Activated CD4-positive, alpha-beta T cell treated with anti-CD3 and anti-CD28 coated beads, Interleukin-2, amount 10 ng/mL, durations not matched to agents 7 days and 5 days (primary cell): ENCODE results near the gene APOBEC3B. TPM values are rescaled to one million over a fixed set of nuclear protein-coding genes. Genes with fewer than 3 reads are reported as not detected.
A peak's percentile ranks its signal among the peaks of the same experiment; 100 is the strongest.
"Not testable (repeated sequence)": the region's sequence is repeated elsewhere in the genome, so short reads cannot be mapped to it uniquely, and the experiment has no call there.

Source experiments
- CTCF ChIA-PET: fragments of 350-600 bp; sonication (Branson Sonifier 250); formaldehyde crosslinking; loops from one replicate; lab custom pipeline; 2021; ENCODE audit warnings: antibody characterized with exemption; lab: Charles Lee
- POLR2A ChIA-PET: fragments of 350-600 bp; sonication (Branson Sonifier 250); formaldehyde crosslinking; loops from one replicate; lab custom pipeline; 2021; ENCODE audit warnings: antibody characterized with exemption; lab: Charles Lee
- DNase-seq: peaks from one replicate; pipeline ENCODE4 v3.0.0-alpha.2; 2020
- H3K27ac Mint-ChIP-seq: one replicate; pipeline ENCODE4 v1.8.0; 2021; ENCODE audit warnings: mild to moderate bottlenecking, moderate library complexity, mixed read lengths
- H3K27me3 Mint-ChIP-seq: one replicate; pipeline ENCODE4 v1.8.0; 2021; ENCODE audit warnings: mixed read lengths
- H3K36me3 Mint-ChIP-seq: one replicate; pipeline ENCODE4 v1.8.0; 2021; ENCODE audit warnings: low read depth, mixed read lengths
- H3K4me1 Mint-ChIP-seq: one replicate; pipeline ENCODE4 v1.8.0; 2021; ENCODE audit warnings: mixed read lengths
- H3K4me3 Mint-ChIP-seq: one replicate; pipeline ENCODE4 v1.8.0; 2021; ENCODE audit warnings: mild to moderate bottlenecking, moderate library complexity, mixed read lengths
- H3K9me3 Mint-ChIP-seq: one replicate; pipeline ENCODE4 v1.8.0; 2021; ENCODE audit warnings: mixed read lengths
- total RNA-seq, 2 experiments: library from RNA; stranded (reverse); gene quantifications; one replicate each; pipeline ENCODE4 v1.2.3, GENCODE V29; 2021

Gene APOBEC3B
- total RNA-seq, 2 experiments from 2014 or later = 8.7 to 8.8 TPM

DNA sequence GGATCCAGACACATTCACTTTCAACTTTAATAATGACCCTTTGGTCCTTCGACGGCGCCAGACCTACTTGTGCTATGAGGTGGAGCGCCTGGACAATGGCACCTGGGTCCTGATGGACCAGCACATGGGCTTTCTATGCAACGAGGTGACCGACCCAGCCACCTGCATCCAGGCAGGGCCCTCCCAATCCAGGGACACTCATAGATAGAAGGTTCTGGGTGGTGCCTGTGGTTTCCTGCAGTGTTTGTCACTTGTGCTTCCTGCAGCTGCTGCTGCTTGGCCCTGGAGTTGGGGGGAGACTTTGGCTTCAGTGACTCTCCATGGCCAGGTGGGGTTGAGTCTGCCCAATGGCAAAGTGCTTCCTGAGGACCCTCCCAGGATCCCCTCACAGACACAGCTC is 7.3 kb downstream of the APOBEC3B start:
- DNase-seq = peak; percentile 39
- Mint-ChIP-seq H3K36me3 (peaks cover 4% of the 10 kb centered on the region), H3K27me3 (peaks cover 4% of the 10 kb centered on the region), H3K9me3 (peaks cover 2% of the 10 kb centered on the region), H3K27ac (peak overlapping the region; percentile 88), H3K4me1 (peaks cover 64% of the 10 kb centered on the region), H3K4me3 (no peak overlapping the region)
- ChIA-PET POLR2A (no interaction called here), CTCF (no interaction called here)

DNA sequence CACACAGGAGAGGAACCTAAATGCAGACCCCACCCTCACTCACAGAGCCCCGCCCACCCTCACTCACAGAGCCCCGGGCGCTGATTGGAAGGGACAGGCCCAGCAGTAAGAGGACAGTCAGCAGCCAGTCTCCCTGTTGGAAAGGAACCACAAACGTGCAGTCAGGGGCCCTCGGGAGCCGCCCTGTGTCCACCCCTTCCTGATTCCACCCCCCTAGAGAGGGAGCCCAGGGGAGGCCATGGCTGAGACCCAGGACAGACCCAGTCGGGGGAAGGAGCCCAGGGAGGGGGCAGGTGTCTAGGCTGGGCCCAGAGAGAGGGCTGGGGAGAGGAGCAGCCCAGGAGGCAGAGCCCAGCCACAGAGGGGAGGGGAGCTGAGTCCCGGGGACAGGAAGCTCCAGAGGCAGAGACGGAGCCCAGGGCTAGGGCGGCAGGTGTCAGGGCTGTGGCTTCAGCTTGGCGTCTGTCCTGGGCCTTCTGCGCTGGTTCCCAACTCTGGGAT is 10.8 kb downstream of the APOBEC3B start:
- H3K36me3 Mint-ChIP-seq, H3K9me3 Mint-ChIP-seq, H3K4me3 Mint-ChIP-seq, POLR2A ChIA-PET, H3K27ac Mint-ChIP-seq, DNase-seq: not testable (repeated sequence)
- CTCF ChIA-PET = interaction anchor here (0.9 kb wide), 1 partner anchor 11 kb away, joined by 4 read pairs; no protein-coding TSS in a partner anchor
- peaks cover 14% of the 10 kb centered on the region for H3K27me3 Mint-ChIP-seq
- peaks cover 34% of the 10 kb centered on the region for H3K4me1 Mint-ChIP-seq

DNA sequence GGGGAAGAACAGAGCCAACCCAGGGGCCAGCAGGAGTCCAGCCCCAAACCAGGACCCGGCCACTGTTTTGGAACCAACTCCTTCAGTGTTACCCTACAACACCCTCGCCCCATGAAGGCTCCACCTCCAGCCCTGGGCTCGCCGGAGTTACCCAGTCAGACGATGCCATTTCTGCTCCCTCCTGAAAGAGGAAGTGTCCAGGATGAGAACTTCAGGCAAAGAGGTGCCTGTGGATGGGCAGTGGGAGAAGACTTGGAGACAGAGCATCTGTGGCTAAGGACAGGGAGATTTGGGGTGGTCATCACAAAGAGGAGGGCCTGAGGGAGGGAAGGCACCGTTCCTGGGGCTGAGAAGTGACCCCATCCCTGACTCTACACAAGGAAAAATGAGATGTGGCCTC is 14.0 kb downstream of the APOBEC3B start:
- ChIA-PET POLR2A (no interaction called here), CTCF (interaction anchor here (1.0 to 1.3 kb wide), 2 partner anchors 126 to 227 kb away, joined by 3 to 4 read pairs; no protein-coding TSS in a partner anchor)

GRCh38 chr22:38997518-38997917 is 15.4 kb downstream of the APOBEC3B start:
- Mint-ChIP-seq H3K4me3 (no peak overlapping the region), H3K27me3 (peaks cover 21% of the 10 kb centered on the region), H3K36me3 (no peaks in the 10 kb centered on the region), H3K27ac (no peak overlapping the region), H3K4me1 (peaks cover 12% of the 10 kb centered on the region), H3K9me3 (peaks cover 5% of the 10 kb centered on the region)
- no peak for DNase-seq
- ChIA-PET CTCF (no interaction called here), POLR2A (no interaction called here)

More for the DNA sequence above, 14.0 kb downstream of the APOBEC3B start:
- Mint-ChIP-seq H3K9me3 (peaks cover 5% of the 10 kb centered on the region), H3K4me3 (no peak overlapping the region), H3K4me1 (peaks cover 11% of the 10 kb centered on the region), H3K36me3 (no peaks in the 10 kb centered on the region), H3K27me3 (peaks cover 21% of the 10 kb centered on the region), H3K27ac (no peak overlapping the region)
- no peak for DNase-seq

GRCh38 chr22:39003165-39003638 is 21.1 kb downstream of the APOBEC3B start:
- no peaks in the 10 kb centered on the region for H3K36me3 Mint-ChIP-seq
- peak overlapping the region; percentile 41 for H3K27ac Mint-ChIP-seq
- DNase-seq = peak; percentile 80
- H3K4me3 Mint-ChIP-seq = no peak overlapping the region
- peaks cover 6% of the 10 kb centered on the region for H3K27me3 Mint-ChIP-seq
- POLR2A ChIA-PET = interaction anchor here (0.8 kb wide), 1 partner anchor 19 kb away, joined by 3 read pairs; no protein-coding TSS in a partner anchor
- peaks cover 2% of the 10 kb centered on the region for H3K9me3 Mint-ChIP-seq
- H3K4me1 Mint-ChIP-seq = peaks cover 14% of the 10 kb centered on the region
- CTCF ChIA-PET = interaction anchor here (0.5 to 7.0 kb wide), 24 partner anchors 10 to 1264 kb away, joined by 3 to 51 read pairs (median 4); partner anchors contain the start of genes APOBEC3B, APOBEC3C and CBX6

DNA sequence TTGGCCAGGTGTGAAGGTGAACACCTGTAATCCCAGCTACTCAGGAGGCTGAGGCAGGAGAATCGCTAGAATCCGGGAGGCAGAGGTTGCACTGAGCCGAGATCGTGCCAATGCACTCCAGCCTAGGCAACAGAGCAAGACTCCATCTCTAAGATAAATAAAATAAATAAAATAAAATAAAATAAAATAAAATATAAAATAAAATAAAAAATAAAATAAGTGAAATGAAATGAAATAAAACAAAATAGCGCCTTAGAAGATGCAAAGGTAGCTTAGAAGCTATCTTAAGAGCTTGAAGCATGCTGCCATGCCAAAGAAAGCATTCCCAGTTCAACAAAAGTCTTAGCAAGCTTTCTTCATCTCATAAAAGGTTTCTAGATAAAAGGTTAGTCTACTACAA is 25.0 kb downstream of the APOBEC3B start:
- peaks cover 17% of the 10 kb centered on the region for H3K4me1 Mint-ChIP-seq
- POLR2A ChIA-PET = no interaction called here
- H3K4me3 Mint-ChIP-seq = no peak overlapping the region
- CTCF ChIA-PET = interaction anchor here (0.9 to 7.0 kb wide), 2 partner anchors 52 to 137 kb away, joined by 3 to 51 read pairs; partner anchors contain the start of gene CBX6
- H3K27ac Mint-ChIP-seq = no peak overlapping the region
- H3K36me3 Mint-ChIP-seq = no peaks in the 10 kb centered on the region
- peaks cover 2% of the 10 kb centered on the region for H3K27me3 Mint-ChIP-seq
- no peaks in the 10 kb centered on the region for H3K9me3 Mint-ChIP-seq
- no peak for DNase-seq

- CTCF ChIA-PET = interaction anchor here (0.6 to 7.0 kb wide), 2 partner anchors 138 to 1115 kb away, joined by 5 to 51 read pairs; partner anchors contain the start of gene CBX6
- H3K9me3 Mint-ChIP-seq, DNase-seq, POLR2A ChIA-PET, H3K27me3 Mint-ChIP-seq, H3K4me3 Mint-ChIP-seq, H3K36me3 Mint-ChIP-seq, H3K27ac Mint-ChIP-seq: not testable (repeated sequence)
- H3K4me1 Mint-ChIP-seq = peaks cover 15% of the 10 kb centered on the region
Observed at GRCh38 chr22:39008271-39008850, 26.2 kb downstream of the APOBEC3B start.

DNA sequence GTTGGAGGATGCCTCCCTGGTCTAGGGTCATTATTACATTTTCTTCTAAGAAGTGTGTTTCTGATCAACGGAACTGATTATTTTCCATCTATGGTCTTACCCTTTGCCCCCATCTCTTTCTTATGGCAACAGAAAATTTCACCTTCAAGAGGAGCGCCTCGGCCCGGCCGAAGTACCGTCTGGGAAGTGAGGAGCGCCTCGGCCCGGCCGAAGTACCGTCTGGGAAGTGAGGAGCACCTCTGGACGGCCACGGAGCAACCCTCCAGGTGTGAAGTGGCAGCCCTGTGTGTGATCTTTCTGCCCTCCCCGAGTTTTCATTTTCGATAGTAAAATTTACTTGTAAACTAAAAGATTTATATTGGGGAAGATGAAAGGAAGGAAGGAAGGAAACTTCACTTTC is 28.8 kb downstream of the APOBEC3B start:
- POLR2A ChIA-PET = no interaction called here
- Mint-ChIP-seq H3K27me3 (no peaks in the 10 kb centered on the region), H3K4me3 (no peak overlapping the region), H3K36me3 (peaks cover 6% of the 10 kb centered on the region), H3K27ac (peak overlapping the region; percentile 1), H3K9me3 (no peaks in the 10 kb centered on the region), H3K4me1 (peaks cover 31% of the 10 kb centered on the region)
- CTCF ChIA-PET = interaction anchor here (1.2 kb wide), 1 partner anchor 245 kb away, joined by 3 read pairs; no protein-coding TSS in a partner anchor
- no peak for DNase-seq

GRCh38 chr22:39012533-39013511 is 30.7 kb downstream of the APOBEC3B start:
- no peak for DNase-seq
- Mint-ChIP-seq H3K4me1 (peaks cover 41% of the 10 kb centered on the region), H3K27ac (peak overlapping the region; percentile 82), H3K27me3 (no peaks in the 10 kb centered on the region), H3K4me3 (peak overlapping the region; percentile 24), H3K36me3 (peaks cover 14% of the 10 kb centered on the region), H3K9me3 (no peaks in the 10 kb centered on the region)
- ChIA-PET CTCF (interaction anchor here (2.0 kb wide), 1 partner anchor 9 kb away, joined by 8 read pairs; no protein-coding TSS in a partner anchor), POLR2A (no interaction called here)

DNA sequence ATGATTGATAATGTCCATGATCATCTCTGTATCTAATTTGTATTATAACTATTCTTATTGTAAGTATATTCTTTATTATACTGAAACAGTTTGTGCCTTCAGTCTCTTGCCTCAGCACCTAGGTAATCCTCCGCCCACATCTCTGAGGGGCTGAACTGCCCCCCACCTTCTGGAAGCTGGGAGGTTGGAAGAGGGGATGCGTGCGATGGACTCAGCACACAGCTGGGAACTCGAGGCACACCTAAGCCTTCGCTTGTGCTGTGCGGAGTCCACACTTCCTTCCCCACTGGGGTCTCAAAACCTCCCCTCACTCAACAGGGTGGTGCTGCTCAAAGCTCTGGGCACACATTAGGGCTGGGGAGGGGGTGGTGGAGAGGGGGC is 31.4 kb downstream of the APOBEC3B start:
- H3K9me3 Mint-ChIP-seq, POLR2A ChIA-PET, H3K27me3 Mint-ChIP-seq, DNase-seq: not testable (repeated sequence)
- Mint-ChIP-seq H3K36me3 (peaks cover 17% of the 10 kb centered on the region), H3K4me3 (peak overlapping the region; percentile 98), H3K4me1 (peaks cover 45% of the 10 kb centered on the region), H3K27ac (peak overlapping the region; percentile 97)
- CTCF ChIA-PET = interaction anchor here (0.7 to 2.0 kb wide), 2 partner anchors 10 to 1004 kb away, joined by 3 to 8 read pairs; no protein-coding TSS in a partner anchor

- ChIA-PET POLR2A (no interaction called here), CTCF (interaction anchor here (0.7 to 2.1 kb wide), 4 partner anchors 11 to 1005 kb away, joined by 3 to 11 read pairs (median 6); no protein-coding TSS in a partner anchor)
- DNase-seq = peak; percentile 89
- peaks cover 47% of the 10 kb centered on the region for H3K4me1 Mint-ChIP-seq
- peaks cover 17% of the 10 kb centered on the region for H3K36me3 Mint-ChIP-seq
- no peaks in the 10 kb centered on the region for H3K27me3 Mint-ChIP-seq
- no peaks in the 10 kb centered on the region for H3K9me3 Mint-ChIP-seq
- H3K4me3 Mint-ChIP-seq = peak within 1 kb of the TSS; percentile 98
- peak within 1 kb of the TSS; percentile 97 for H3K27ac Mint-ChIP-seq
Observed at GRCh38 chr22:39013942-39014722, 32.0 kb downstream of the APOBEC3B start, which contains the start of gene APOBEC3C. Gene APOBEC3C, plus strand, starts transcription at chr22:39014257. Its CDS starts 106 bp downstream, at chr22:39014363.
